GM18508 (cell line): ENCODE data around the gene HOXC4.

ENCODE experiments used
- ATAC-seq: cut with Tn5 transposase; IDR thresholded peaks from one replicate; pipeline ENCODE4 v1.9.1; 2021; ENCODE audit warnings: moderate number of reproducible peaks; ENCODE audit not compliant: insufficient read depth, unreplicated experiment

Gene HOXC4

DNA sequence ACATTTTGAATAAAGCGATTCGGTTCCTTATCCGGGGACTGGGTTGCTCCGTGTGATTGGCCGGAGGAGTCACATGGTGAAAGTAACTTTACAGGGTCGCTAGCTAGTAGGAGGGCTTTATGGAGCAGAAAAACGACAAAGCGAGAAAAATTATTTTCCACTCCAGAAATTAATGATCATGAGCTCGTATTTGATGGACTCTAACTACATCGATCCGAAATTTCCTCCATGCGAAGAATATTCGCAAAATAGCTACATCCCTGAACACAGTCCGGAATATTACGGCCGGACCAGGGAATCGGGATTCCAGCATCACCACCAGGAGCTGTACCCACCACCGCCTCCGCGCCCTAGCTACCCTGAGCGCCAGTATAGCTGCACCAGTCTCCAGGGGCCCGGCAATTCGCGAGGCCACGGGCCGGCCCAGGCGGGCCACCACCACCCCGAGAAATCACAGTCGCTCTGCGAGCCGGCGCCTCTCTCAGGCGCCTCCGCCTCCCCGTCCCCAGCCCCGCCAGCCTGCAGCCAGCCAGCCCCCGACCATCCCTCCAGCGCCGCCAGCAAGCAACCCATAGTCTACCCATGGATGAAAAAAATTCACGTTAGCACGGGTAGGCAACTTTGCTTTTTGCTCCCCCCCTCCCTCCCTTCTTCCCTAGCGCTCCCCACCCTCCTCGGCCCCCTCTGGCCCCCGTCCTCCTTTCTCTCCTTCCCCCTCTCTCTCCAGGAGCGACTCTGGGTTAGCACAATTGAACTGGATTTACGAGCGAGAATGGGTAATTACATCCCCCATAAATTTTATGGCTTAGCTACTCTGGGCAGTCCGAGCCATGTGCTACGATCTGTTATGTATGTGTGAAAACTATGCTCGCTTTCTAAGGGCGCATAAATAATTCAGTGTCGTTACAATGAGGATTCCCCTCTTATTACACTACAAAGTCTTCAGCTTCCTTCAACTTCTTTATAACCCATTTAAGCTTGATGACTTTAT, at the start of gene HOXC4:
HOXC4 (plus strand) TSS at position 85 of the 991 bp plus-strand sequence; CDS start at position 173, 88 bp downstream.
- no peak for ATAC-seq

DNA sequence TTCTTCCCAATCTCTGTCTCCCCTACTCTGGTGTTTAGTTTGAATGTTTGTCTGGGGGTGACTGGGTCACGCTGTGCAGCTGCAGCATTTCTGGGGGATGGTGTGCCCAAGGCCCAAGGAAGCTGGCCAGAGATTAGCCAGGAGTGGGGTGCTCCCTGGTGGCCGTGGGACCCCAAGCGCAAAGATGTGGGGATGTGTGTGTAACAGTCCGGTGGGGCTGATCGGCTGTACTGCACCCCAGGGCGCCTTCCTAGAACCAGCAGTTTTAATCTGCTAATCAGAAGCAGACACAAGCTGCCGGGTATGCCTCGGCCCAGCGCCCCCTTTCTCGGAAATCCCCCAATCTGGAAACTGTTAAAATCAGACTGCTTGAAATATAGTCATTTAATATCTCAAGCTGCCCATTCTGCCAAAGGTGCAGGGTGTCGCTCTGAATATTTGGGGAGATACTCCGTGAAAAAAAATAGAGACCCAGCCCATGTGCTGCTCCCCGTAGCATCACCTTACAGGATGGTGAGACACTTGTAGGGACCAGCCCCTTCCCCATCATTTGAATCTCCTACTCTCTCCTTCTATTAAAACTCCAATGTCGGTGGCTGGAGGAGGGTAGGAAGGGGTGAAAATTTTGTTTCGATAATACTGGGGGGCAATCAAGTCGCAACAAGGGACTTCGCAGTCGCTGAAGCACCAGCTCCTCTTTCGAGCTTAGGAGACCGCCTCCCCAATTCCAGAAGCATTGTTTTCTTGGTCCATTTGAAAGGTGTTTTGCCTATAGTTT, 49.4 kb upstream of the HOXC4 start:
- no peak for ATAC-seq

DNA sequence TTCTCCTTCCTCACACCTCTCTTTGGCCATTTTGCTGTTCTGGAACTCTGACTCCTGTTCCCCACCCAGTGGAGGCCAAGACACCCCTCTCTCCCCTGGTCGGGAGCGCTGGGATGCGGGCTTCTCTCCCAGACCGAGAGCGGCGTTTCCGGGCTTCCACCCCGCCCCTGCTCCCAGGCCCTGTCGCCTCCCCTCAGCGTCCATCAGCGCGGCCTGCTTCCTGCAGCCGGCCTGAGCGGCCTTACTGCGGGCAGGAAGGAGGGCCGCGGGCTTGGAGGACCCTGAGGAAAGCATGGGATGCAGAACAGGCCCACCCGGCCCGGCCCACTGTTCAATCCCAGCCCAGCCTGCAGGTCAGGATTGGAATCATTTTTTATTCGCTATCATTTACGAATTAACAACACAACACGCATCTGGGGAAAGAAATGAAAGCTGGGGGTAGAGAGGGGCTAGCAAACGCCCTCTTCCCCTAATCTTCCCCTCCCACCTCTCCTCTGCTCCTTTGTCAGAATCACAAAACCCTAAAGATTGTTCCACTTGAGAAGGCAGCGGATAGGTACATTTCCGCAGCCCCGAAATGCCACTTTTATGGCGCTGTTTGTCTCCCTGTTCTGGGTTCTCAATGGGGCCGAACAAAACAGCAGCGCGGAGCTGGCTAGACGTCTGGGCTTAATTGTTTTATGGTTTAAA, 48.6 kb upstream of the HOXC4 start:
- ATAC-seq: no peak

DNA sequence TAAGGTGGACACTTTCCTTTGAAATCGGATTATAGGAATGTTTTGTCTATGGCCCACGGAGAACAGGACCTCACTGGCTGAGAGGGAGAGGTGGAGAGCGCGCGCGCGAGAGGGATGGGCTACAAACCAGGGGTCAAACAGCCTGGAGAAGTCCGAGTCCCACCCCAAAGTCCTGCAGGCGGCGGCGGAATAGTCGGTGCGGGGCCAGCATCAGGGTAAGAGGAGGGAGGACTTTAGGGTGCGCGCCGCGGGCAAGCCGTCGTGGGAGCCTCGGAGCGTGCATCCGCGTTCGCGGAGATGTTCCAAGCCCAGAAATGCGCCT, 48.1 kb upstream of the HOXC4 start:
- no peak for ATAC-seq

DNA sequence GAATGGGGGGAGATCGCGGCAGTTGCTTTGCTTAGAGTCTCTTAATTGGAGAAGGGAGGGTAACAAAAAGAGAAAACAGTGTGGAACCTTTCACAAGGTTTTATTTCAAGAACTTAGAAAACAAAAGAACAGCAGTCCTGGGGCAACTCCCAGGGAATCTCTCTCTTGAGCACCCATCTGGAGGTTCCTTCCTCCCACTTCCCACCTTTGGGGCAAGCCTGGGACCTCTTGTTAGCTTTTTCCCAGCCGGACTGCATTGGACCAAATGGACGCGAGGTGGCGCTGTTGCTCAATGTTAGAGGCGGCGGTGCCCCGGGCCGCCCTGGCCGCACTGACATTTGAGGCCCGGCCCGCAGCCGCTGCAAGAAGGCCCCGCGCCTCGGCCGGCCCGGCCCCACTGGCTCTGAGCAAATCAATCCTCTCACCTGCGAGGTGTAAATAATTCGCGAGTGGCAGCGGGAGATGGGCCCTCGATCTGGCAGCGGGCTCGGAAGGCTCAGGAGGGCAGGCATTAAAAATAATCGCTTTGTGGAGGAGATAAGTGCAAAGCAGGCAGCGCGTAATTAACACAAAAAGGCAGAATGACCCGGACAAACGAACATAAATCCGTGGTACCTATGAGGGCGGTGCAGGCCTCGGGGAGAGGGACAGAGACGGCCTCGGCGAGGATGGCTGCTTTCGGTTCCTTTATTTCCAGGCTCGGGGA, 47.6 kb upstream of the HOXC4 start:
- ATAC-seq: no peak

DNA sequence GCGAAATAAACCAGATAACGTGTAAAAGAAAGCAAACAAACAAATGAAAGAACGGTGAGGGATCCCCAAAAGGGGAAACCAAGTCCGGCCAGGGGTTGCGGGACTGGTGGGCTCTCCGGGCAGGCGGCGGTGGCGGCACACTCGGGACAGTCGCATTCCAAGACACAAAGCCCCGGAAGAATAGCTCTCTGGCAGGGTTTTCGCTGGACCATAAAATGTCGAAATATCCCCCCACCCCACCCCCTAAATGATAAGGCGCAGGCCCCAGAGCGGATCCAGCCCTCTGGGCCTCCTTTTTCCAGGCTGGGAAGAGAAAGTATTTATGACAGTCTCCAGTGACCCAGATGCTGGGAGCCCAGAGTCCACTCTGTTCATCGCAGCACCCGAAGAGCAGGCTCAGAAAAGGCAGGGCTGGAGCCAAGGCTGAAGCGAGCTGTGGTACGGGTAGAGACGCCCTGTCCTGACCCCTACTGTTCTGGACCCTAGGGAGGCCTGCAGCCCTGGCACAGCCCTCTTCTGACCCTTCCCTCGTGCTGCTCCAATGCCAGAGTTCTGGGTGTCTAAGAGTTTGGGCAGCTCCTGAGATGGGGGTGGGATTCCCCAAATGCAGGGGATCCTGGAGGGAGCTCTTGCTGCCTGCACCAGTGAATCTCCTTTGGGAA, 46.9 kb upstream of the HOXC4 start:
- no peak for ATAC-seq

DNA sequence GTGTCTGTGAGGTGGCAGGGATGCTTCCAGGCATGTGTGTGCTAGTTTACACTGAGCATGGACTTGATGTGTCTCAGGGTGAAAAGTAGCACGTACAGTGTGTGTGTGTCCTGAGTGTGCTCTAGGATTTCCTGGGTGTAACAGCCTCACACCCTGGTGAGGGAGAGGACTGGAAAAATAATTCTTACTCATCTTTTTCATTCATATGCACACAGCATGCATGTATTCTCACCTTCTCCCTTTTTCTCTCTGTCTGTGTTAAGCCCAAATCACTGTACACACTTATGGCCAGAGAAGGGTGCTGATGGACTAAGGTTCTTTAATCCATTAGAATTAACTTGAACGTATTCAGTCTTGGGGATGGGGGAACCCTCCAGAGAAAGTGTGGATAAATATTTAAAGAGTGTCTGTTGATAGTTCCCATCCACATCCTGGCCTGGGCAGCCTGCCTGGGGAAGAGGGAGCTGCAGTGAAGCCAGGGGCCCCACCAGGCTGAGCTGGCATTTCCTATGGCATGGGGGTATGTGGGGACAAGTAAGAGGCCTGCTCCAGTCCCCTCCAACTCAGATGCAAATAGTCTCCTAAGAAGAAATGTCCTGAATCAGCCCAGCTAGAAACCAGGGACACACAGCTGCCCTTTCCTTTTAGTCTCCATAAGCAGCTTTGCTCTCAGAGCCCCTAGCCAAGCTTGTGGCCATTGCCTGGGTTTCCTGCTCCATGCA, 45.9 kb upstream of the HOXC4 start:
- ATAC-seq: no peak

DNA sequence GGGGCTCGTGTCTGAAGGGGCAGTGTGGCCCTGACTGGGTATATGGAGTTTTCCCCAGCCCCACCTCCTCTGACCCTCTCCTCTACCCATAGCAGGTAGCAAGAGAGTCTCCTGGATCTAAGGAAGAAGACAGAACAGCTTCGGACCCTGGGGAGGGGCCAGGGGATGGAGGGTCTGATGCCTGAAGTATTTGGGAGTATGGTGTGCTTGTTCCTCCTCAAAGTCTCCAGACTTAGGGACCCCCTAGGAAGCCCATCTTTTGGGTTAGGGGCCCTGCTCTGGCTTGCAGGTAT, 45.4 kb upstream of the HOXC4 start:
- no peak for ATAC-seq

DNA sequence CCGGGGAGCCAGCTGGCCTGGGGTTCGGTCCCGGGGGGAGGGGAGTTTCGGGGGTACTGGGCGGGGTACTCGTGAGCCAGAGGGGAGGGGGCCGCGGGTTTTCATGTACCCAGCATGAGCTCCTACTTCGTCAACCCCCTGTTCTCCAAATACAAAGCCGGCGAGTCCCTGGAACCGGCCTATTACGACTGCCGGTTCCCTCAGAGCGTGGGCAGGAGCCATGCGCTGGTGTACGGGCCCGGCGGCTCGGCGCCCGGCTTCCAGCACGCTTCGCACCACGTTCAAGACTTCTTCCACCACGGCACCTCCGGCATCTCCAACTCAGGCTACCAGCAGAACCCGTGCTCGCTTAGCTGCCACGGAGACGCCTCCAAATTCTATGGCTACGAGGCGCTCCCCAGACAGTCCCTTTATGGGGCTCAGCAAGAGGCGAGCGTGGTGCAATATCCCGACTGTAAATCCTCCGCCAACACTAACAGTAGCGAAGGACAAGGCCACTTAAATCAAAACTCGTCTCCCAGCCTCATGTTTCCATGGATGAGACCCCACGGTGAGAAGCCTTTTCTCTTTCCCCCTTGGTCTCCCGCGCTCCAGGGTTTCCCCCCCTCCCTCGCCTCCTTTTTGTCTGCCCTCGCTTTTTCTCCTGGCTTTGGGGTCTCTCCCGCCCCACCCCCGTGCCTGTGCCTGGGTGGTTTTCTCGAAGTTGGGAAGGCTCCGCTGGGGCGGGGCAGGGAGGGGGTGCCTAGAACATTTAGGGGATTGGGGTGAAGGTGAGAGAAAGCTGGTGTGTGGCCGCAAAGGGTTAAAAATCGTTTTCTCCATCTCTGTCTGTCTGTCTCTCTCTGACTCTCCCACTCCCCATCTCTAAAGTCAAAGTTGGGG, 44.2 kb upstream of the HOXC4 start:
- ATAC-seq: no peak

DNA sequence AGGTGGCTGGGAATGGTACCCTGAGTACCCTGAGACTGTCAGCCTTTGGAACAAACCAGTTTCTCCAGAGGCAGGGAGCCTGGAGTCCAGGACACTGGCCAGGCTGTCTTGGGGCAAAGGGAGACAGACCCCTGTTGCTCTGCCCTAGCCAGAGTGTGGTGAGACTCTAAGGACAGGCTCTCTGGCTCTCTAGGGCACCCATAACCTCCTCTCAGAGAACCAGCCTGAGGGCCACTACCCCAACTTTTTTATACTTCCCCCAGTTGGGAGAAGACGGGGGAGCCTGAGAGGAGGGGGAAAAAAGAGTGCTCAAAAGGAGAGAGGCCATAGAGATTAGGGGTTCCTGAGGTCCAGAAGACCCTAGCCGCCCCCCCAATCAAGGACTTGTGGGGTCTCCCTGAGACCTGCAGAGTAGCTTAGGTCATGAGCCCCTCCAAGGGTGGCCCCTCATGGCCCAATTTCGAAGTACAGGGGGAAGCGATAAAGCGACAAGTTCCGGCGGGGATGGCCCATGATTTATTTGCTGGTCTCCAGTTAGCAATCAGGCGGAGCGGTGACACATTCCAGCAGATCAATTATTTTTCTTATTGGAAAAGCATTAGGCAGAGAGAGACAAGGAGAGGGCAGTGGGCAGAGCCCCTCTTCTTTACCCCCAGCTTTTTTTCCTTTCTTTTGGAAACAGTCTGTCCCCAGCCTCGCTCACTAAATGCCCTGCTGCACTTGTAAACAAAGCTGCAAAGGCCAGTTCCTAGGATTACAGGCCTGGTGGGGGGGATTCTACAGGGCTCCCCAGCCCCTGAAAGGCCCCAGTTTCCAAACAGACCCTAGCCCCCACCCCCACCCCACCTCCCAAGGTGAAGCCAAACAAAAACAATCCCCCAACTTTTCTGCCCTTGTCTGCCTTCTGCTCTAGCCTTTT, 43.3 kb upstream of the HOXC4 start:
- no peak for ATAC-seq

DNA sequence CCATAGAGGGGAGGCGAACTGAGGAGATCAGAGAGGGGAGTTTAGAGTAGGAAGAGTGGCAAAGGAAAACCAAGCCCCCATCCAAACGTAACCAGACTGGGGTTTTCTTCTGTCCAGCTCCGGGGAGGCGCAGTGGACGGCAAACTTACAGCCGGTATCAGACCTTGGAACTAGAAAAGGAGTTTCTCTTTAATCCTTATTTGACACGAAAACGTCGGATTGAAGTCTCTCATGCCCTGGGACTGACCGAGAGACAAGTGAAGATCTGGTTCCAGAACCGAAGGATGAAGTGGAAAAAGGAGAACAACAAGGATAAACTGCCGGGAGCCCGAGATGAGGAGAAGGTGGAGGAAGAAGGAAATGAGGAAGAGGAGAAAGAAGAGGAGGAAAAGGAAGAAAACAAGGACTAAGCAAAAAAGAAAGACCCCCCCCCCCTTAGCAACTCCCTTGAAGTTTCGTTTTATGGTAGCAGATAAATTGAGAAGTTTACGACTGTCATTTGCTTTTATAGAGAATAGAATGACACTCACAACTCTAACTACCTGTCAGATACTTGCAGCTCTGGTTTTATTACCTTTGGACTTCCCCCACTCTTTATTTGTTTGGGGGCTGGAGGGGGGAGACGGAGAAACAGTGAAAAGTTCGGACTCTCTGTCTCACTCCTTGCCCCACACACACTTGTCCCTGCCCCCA, 42.5 kb upstream of the HOXC4 start:
- ATAC-seq: no peak

DNA sequence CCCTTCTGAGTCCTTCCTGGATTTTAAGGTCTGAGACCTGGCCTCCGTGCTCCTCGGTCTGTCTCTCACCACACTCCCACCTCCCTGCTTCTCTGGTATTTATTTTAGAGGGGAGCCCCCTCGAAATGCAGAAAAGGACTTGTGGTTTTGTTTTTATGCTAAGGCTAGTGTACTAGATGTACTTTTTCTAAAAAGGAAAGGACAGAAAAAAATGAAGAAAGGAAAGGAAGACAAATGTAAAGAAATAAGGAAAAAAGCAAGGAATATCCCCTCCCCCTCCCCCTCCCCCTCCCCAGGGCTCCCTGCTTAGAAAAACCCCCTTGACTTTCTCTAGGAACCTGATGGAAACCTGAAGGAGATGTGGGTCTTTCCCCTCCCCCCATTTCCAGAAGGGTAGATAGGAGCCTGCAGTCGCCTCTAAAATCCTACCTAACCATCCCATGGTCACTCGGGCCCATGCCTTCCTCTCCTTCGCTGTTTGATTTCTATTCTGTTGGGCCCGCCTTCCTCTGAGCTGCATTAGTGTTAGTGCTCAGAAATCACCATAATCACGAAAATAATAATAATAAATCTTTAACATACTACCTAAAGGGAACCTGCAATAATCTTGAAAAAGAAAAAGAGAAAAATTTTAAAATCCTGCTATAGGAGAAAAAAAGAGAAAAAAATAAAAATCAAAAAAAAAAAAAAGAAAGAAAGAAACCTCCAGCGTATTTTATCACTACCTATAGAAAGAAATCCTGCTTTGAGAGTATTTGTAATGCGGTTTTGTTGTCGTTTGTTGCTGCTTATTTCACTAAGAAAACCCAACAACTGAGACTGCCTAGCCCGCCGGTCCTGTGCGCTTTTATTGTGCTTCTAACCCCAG, 41.7 kb upstream of the HOXC4 start:
- ATAC-seq: no peak

DNA sequence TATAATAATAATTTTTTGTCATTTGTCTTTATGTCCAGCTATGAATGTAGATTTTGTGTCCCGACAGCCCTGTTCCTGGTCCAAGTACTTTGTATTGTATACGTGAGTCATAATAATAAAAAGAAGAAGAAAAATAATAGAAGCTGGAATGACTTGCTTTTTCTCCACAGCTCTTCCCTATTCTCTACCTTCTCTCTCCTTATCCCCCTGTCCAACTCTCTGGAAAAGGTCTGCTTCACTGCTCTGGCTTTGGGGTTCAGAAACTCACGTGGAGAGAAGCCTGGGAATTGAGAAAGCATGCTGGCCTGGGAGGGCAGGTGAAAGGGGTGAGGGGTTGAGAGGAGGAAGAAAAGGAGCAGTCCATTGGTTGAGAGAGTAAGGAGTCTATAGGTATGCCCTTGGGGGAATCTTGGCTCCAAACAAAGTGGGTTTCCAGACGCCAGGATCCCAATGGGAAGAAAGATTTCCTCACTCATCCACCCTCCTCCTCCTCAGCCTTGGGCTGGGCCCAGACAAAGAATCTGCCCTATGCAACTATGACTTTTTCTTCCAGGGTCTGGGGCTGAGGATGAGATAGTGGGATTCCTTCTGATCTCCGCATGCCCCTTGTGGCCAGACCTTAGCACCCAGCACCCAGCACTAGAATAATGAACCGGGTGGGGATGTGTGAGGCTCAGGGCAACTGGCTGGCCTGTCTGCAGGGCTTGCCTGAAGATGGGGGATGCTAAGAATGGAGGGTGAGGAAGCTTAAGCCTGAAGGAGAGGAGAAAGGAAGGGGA, 40.8 kb upstream of the HOXC4 start:
- ATAC-seq: no peak

DNA sequence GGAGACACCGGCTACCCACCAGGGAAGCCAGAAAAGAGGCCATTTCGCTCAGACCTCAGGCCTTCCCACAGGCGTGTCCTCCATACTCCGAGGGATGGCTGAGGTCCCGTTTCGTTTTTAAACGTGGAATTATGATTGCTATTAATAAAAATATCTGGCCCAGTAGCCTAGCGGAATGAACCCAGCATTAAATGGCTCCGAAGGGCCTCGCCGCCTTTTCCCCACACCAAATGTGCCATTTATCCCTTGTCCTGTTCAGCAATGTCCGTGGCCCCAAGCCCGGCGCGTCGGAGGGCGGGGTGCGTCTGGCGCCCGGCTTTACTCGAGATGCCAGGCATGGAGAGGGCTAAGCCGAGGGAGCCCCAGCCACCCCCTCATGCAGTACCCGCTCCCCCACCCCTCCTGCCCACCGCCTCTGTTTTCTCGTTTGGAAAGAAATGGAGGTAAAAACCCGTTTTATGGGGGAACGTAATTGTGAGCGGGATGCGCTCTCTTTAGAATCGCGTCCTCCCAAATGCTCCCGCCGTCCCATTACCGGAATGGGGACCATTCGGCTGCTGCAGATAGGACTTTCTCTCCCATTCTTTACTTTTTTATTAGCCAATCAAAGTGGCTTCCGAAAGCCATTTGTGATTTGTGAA, 39.1 kb upstream of the HOXC4 start:
- no peak for ATAC-seq
